ENCODE results near the gene MPND. TPM values are rescaled to one million over a fixed set of nuclear protein-coding genes. Genes with fewer than 3 reads are reported as not detected.

The MPND gene
- total and polyA plus RNA-seq, 11 donors, result 8.2 to 23.7 (median 19.0) TPM

GRCh38 chr19:4361152-4362046, 18.0 kb downstream of the MPND start:
- DNase-seq, result no peak
- WGBS, 4 donors, result 89 to 94% (median 92%) methylated on average over 34 to 50 of the region's 50 CpGs
- Histone ChIP-seq H3K4me3 (no peak overlapping the region), H3K36me3 (peaks cover 0 to 85% (median 65%) of the 10 kb centered on the region in 9 donors), H3K9me3 (no peaks in the 10 kb centered on the region), H3K27me3 (no peaks in the 10 kb centered on the region), H3K4me1 (no peaks in the 10 kb centered on the region), H3K27ac (no peak overlapping the region)
- TF ChIP-seq CTCF (IDR thresholded peaks at IDR 0.05) (no peak), POLR2A (IDR thresholded peaks at IDR 0.05) (no peak)
- intact Hi-C loops (cut with DNase I), result no loop called here
- ATAC-seq, result no peak

GRCh38 chr19:4362101-4362828, 18.9 kb downstream of the MPND start:
- H3K36me3 ChIP-seq, result peaks cover 0 to 92% (median 68%) of the 10 kb centered on the region in 9 donors
- TF ChIP-seq CTCF (IDR thresholded peaks at IDR 0.05) (no peak), POLR2A (IDR thresholded peaks at IDR 0.05) (no peak)
- no peak overlapping the region for H3K27ac ChIP-seq
- no peaks in the 10 kb centered on the region for H3K9me3 ChIP-seq
- H3K4me1 ChIP-seq, result peaks cover 0 to 3% (median 0%) of the 10 kb centered on the region in 12 donors
- ATAC-seq, result no peak
- WGBS, 4 donors, result 85 to 92% (median 88%) methylated on average over 19 to 32 of the region's 32 CpGs
- no peak for DNase-seq
- intact Hi-C loops (cut with DNase I), result no loop called here
- no peaks in the 10 kb centered on the region for H3K27me3 ChIP-seq
- H3K4me3 ChIP-seq, result no peak overlapping the region

- no peaks in the 10 kb centered on the region for H3K27me3 ChIP-seq
- ATAC-seq (no peak), DNase-seq (no peak)
- no peak overlapping the region for H3K4me3 ChIP-seq
- H3K4me1 ChIP-seq, result peaks cover 0 to 11% (median 6%) of the 10 kb centered on the region in 12 donors
- no peaks in the 10 kb centered on the region for H3K9me3 ChIP-seq
- intact Hi-C loops (cut with DNase I), result no loop called here
- 82 to 88% (median 87%) methylated on average over 9 to 22 of the region's 22 CpGs for WGBS, 4 donors
- no peak overlapping the region for H3K27ac ChIP-seq
- TF ChIP-seq POLR2A (IDR thresholded peaks at IDR 0.05), result no peak
- no peak for TF ChIP-seq CTCF (IDR thresholded peaks at IDR 0.05)
- peaks cover 0 to 94% (median 67%) of the 10 kb centered on the region in 9 donors for H3K36me3 ChIP-seq
These were observed 19.6 kb downstream of the MPND start for GRCh38 chr19:4362831-4363545.

All from heart left ventricle (tissue), 16 donors.